Keratinocyte (primary cell): Measurements from ENCODE around the gene PTPRN2. TPM values are rescaled to one million over a fixed set of nuclear protein-coding genes. Genes with fewer than 3 reads are reported as not detected.

Experiments
- DNase-seq: peaks from one replicate; pipeline ENCODE4 v3.0.0-alpha.2; 2011; ENCODE audit warnings: low read depth, missing footprints, low spot score
- FAIRE-seq: peaks from 2 replicates; lab custom pipeline; 2011; peaks lifted over from hg19 to GRCh38; lab: Jason Lieb, UNC
- H2AFZ ChIP-seq: 2 replicates; pipeline ENCODE4 v1.6.0; 2012; ENCODE audit warnings: low read length, control low read depth, inconsistent platforms; ENCODE audit not compliant: control insufficient read depth
- H3K27ac ChIP-seq: 2 replicates; pipeline ENCODE4 v1.5.1; 2011; ENCODE audit warnings: low read length; ENCODE audit not compliant: control insufficient read depth, insufficient read depth
- H3K27me3 ChIP-seq: 3 replicates; pipeline ENCODE4 v1.6.0; 2011; ENCODE audit warnings: low read length; ENCODE audit not compliant: control insufficient read depth, insufficient read depth; ENCODE audit errors: extremely low read depth
- H3K36me3 ChIP-seq, 2 experiments: 2 replicates in 1 of 2; 3 replicates in 1 of 2; pipeline ENCODE4 v1.5.1; 2011; ENCODE audit warnings: low read length in 2 of 2, mild to moderate bottlenecking in 1 of 2; ENCODE audit not compliant: control insufficient read depth in 2 of 2, insufficient read depth in 2 of 2; ENCODE audit errors: extremely low read depth in 1 of 2
- H3K4me1 ChIP-seq: 3 replicates; pipeline ENCODE4 v1.5.1; 2011; ENCODE audit warnings: low read length; ENCODE audit not compliant: control insufficient read depth, insufficient read depth; ENCODE audit errors: extremely low read depth
- H3K4me2 ChIP-seq: 3 replicates; pipeline ENCODE4 v1.6.0; 2011; ENCODE audit warnings: low read depth, low read length; ENCODE audit not compliant: control insufficient read depth, insufficient read depth; ENCODE audit errors: extremely low read depth
- H3K4me3 ChIP-seq, 3 experiments: fragments of 200-600 bp in 1 of 3; sonication (generic) in 1 of 3; 2 replicates in 2 of 3; 3 replicates in 1 of 3; pipeline ENCODE4 v1.5.1; 2011 to 2016; ENCODE audit warnings: low read length in 3 of 3, mild to moderate bottlenecking in 3 of 3, control low read depth in 2 of 3, inconsistent platforms in 1 of 3, low read depth in 1 of 3, mixed read lengths in 1 of 3, mixed run types in 1 of 3, moderate library complexity in 1 of 3; ENCODE audit not compliant: control insufficient read depth in 2 of 3, insufficient read depth in 2 of 3; ENCODE audit errors: extremely low read depth in 1 of 3
- H3K79me2 ChIP-seq: 2 replicates; pipeline ENCODE4 v1.6.0; 2012; ENCODE audit warnings: low read length; ENCODE audit not compliant: control insufficient read depth, insufficient read depth
- H3K9ac ChIP-seq: 3 replicates; pipeline ENCODE4 v1.6.0; 2011; ENCODE audit warnings: low read length; ENCODE audit not compliant: control insufficient read depth, insufficient read depth; ENCODE audit errors: extremely low read depth
- H3K9me1 ChIP-seq: 3 replicates; pipeline ENCODE4 v1.6.0; 2011; ENCODE audit warnings: low read length; ENCODE audit not compliant: control insufficient read depth, insufficient read depth; ENCODE audit errors: extremely low read depth
- H3K9me3 ChIP-seq: 2 replicates; pipeline ENCODE4 v1.5.1; 2012; ENCODE audit warnings: low read depth, low read length; ENCODE audit not compliant: control insufficient read depth
- H4K20me1 ChIP-seq: 3 replicates; pipeline ENCODE4 v1.6.0; 2011; ENCODE audit warnings: low read length; ENCODE audit not compliant: control insufficient read depth, insufficient read depth; ENCODE audit errors: extremely low read depth
- CTCF ChIP-seq, 3 experiments: IDR thresholded peaks in 1 of 3; conservative IDR thresholded peaks in 1 of 3; optimal IDR thresholded peaks in 1 of 3; 2 replicates in 2 of 3; 3 replicates in 1 of 3; pipeline versions ENCODE3 to v1.5.1; 2011; ENCODE audit warnings: low read length in 3 of 3, mild to moderate bottlenecking in 3 of 3, moderate library complexity in 2 of 3, control low read depth in 1 of 3, inconsistent platforms in 1 of 3; ENCODE audit not compliant: insufficient read depth in 2 of 3; ENCODE audit errors: extremely low read depth in 1 of 3
- EZH2 ChIP-seq: IDR thresholded peaks from one replicate; pipeline ENCODE4 v1.6.1; 2012; ENCODE audit warnings: inconsistent platforms, mild to moderate bottlenecking, low read length, moderate library complexity
- dilution Hi-C: fragments of 300-500 bp; cut with MboI; formaldehyde crosslinking; loops from one replicate; pipeline ENCODE4 v1.7.0; 2020; ENCODE audit warnings: low sequenced_read_pairs; ENCODE audit not compliant: extremely low pct_ligation_motif_present
- polyA plus RNA-seq, 5 experiments: library from polyadenylated mRNA; depleted of rRNA in 3 of 5; stranded (reverse) in 3 of 5; stranded (forward) in 1 of 5; unstranded in 1 of 5; fragments of >200 nt; gene quantifications; 1 replicate in 1 of 5; 2 replicates in 3 of 5; 3 replicates in 1 of 5; pipeline versions ENCODE4 v1.2.1 to v1.2.3, GENCODE V29; 2011 to 2012; ENCODE audit warnings: missing spikeins in 2 of 5, low read depth in 1 of 5, low replicate concordance in 1 of 5

The PTPRN2 gene
- polyA plus RNA-seq, 1 donor (not counting 4 experiments of a cell fraction or from before 2014, with no cell fraction given), result not detected

- Histone ChIP-seq H2AFZ (no peak overlapping the region), H3K36me3 (no peaks in the 10 kb centered on the region), H3K4me3 (no peak overlapping the region), H3K9me1 (no peaks in the 10 kb centered on the region), H3K4me2 (no peak overlapping the region), H3K27me3 (no peaks in the 10 kb centered on the region), H3K79me2 (no peaks in the 10 kb centered on the region), H3K27ac (no peak overlapping the region), H3K9ac (no peak overlapping the region), H4K20me1 (no peaks in the 10 kb centered on the region), H3K9me3 (peaks cover 25% of the 10 kb centered on the region), H3K4me1 (no peaks in the 10 kb centered on the region)
- no peak for TF ChIP-seq CTCF (optimal IDR thresholded peaks at IDR 0.05 in 1 of 3, IDR thresholded peaks at IDR 0.05 in 1 of 3, conservative IDR thresholded peaks at IDR 0.05 in 1 of 3; ENCODE audit: extremely low read depth in 1 of 3, insufficient read depth in 2 of 3, low read length in 3 of 3)
- TF ChIP-seq EZH2, result no peak
- FAIRE-seq (no peak), DNase-seq (no peak)
- dilution Hi-C loops, result loop anchor here (25.0 kb wide), 1 partner anchor 101 kb away; no protein-coding TSS in a partner anchor
Measured at GRCh38 chr7:158135931-158136330, 451.7 kb downstream of the PTPRN2 start.

GRCh38 chr7:158134824-158135223 is 452.8 kb downstream of the PTPRN2 start:
- Histone ChIP-seq H3K27ac (no peak overlapping the region), H3K4me2 (no peak overlapping the region), H2AFZ (no peak overlapping the region), H3K36me3 (no peaks in the 10 kb centered on the region), H3K4me1 (no peaks in the 10 kb centered on the region), H3K9ac (no peak overlapping the region), H3K9me1 (no peaks in the 10 kb centered on the region), H4K20me1 (no peaks in the 10 kb centered on the region), H3K9me3 (peaks cover 28% of the 10 kb centered on the region), H3K4me3 (no peak overlapping the region), H3K79me2 (no peaks in the 10 kb centered on the region), H3K27me3 (no peaks in the 10 kb centered on the region)
- DNase-seq (no peak), FAIRE-seq (no peak)
- TF ChIP-seq CTCF (optimal IDR thresholded peaks at IDR 0.05 in 1 of 3, IDR thresholded peaks at IDR 0.05 in 1 of 3, conservative IDR thresholded peaks at IDR 0.05 in 1 of 3; ENCODE audit: extremely low read depth in 1 of 3, insufficient read depth in 2 of 3, low read length in 3 of 3) (no peak), EZH2 (no peak)
- dilution Hi-C loops, result loop anchor here (25.0 kb wide), 1 partner anchor 102 kb away; no protein-coding TSS in a partner anchor
